Activated CD8-positive, alpha-beta memory T cell treated with anti-CD3 and anti-CD28 coated beads for 36 hours (primary cell): Measurements from ENCODE around the gene DUSP6. TPM values are rescaled to one million over a fixed set of nuclear protein-coding genes. Genes with fewer than 3 reads are reported as not detected.
"Not testable (repeated sequence)": the region's sequence is repeated elsewhere in the genome, so short reads cannot be mapped to it uniquely, and the experiment has no call there.

Experiments
- CTCF ChIA-PET: fragments of 350-600 bp; sonication (Branson Sonifier 250); formaldehyde crosslinking; loops from one replicate; lab custom pipeline; 2021; ENCODE audit warnings: antibody characterized with exemption; lab: Charles Lee
- POLR2A ChIA-PET: fragments of 350-600 bp; sonication (Branson Sonifier 250); formaldehyde crosslinking; loops from one replicate; lab custom pipeline; 2021; ENCODE audit warnings: antibody characterized with exemption; lab: Charles Lee
- total RNA-seq, 2 experiments: library from RNA; stranded (reverse); gene quantifications; one replicate each; pipeline ENCODE4 v1.2.3, GENCODE V29; 2021

The DUSP6 gene
- total RNA-seq, 2 experiments from 2014 or later, result 23.0 to 26.8 TPM

- POLR2A ChIA-PET, result no interaction called here
- CTCF ChIA-PET, result interaction anchor here (1.1 to 2.0 kb wide), 5 partner anchors 13 to 326 kb away, joined by 3 to 5 read pairs (median 3); no protein-coding TSS in a partner anchor
Measured at GRCh38 chr12:89345376-89345775, 6.9 kb downstream of the DUSP6 start.

GRCh38 chr12:89344862-89345202 is 7.5 kb downstream of the DUSP6 start:
- ChIA-PET CTCF (interaction anchor here (1.5 kb wide), 1 partner anchor 12 kb away, joined by 3 read pairs; no protein-coding TSS in a partner anchor), POLR2A (no interaction called here)

GRCh38 chr12:89344043-89344861 is 8.0 kb downstream of the DUSP6 start:
- POLR2A ChIA-PET, result no interaction called here
- CTCF ChIA-PET, result no interaction called here

GRCh38 chr12:89343127-89343526 is 9.2 kb downstream of the DUSP6 start:
- CTCF ChIA-PET, result no interaction called here
- POLR2A ChIA-PET, result no interaction called here

- ChIA-PET CTCF (no interaction called here), POLR2A (no interaction called here)
Measured at GRCh38 chr12:89340861-89341260, 11.4 kb downstream of the DUSP6 start.

DNA sequence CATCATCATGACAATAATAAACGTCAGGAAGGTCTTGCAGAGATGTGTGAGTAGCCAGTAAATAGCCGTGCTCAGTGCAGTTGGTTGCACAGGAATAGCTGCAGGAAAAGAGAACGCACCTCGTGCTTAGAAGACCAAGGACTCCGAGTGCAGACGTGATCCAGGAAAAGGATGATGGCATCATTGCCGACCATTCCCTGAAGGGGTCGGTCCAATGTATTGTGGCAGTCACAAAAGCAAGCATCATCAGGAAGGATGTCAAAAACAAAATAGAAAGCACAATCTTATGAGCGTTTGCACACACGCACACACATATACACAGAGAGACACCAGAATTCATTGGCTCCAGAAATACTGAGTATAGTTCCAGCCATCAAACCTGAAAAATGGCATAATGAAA is 12.8 kb downstream of the DUSP6 start:
- ChIA-PET POLR2A (no interaction called here), CTCF (no interaction called here)

- CTCF ChIA-PET, result interaction anchor here (0.8 kb wide), 1 partner anchor 10 kb away, joined by 3 read pairs; no protein-coding TSS in a partner anchor
- POLR2A ChIA-PET, result not testable (repeated sequence)
Measured at GRCh38 chr12:89337136-89337535, 15.2 kb downstream of the DUSP6 start.

DNA sequence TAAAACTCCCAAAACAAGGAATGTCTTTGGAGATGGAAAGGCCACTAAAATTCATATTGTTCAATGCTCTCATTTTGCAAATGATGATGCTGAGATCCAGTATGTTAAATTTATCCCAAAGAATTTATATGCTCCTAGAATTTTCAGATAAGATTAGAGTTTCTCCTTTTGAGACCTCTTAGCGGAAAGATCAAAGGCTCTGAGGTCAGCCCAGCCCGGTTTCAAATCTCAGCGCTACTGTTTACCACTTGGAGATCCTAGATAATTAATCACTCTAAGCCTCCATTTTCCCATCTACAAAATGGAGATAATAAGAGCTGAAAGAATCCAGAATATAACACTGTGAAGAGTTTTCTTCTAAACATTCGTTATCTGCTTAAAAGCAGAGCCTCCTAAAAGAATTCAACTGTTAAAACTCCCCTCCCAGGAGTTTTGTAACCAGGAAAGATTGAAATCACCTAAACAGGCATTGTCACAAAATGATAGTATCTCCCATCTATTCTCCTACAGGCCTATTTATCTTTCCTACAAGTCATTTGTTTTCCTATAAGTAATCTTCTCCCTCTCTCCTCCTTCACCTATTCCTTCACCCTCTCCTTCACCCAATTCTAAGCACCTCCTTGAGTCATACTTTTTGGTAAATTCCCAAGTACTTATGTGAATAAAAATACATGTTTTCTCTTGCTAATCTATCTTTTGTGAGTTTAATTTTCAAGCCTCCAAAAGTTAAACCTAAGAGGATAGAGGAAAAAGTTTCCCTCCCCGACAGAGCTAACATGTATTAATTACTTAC is 16.7 kb downstream of the DUSP6 start:
- CTCF ChIA-PET, result no interaction called here

GRCh38 chr12:89334548-89335169 is 17.6 kb downstream of the DUSP6 start:
- POLR2A ChIA-PET, result no interaction called here
- CTCF ChIA-PET, result no interaction called here

More for the DNA sequence above, 16.7 kb downstream of the DUSP6 start:
- POLR2A ChIA-PET, result no interaction called here

GRCh38 chr12:89333564-89334252 is 18.6 kb downstream of the DUSP6 start:
- POLR2A ChIA-PET, result no interaction called here

DNA sequence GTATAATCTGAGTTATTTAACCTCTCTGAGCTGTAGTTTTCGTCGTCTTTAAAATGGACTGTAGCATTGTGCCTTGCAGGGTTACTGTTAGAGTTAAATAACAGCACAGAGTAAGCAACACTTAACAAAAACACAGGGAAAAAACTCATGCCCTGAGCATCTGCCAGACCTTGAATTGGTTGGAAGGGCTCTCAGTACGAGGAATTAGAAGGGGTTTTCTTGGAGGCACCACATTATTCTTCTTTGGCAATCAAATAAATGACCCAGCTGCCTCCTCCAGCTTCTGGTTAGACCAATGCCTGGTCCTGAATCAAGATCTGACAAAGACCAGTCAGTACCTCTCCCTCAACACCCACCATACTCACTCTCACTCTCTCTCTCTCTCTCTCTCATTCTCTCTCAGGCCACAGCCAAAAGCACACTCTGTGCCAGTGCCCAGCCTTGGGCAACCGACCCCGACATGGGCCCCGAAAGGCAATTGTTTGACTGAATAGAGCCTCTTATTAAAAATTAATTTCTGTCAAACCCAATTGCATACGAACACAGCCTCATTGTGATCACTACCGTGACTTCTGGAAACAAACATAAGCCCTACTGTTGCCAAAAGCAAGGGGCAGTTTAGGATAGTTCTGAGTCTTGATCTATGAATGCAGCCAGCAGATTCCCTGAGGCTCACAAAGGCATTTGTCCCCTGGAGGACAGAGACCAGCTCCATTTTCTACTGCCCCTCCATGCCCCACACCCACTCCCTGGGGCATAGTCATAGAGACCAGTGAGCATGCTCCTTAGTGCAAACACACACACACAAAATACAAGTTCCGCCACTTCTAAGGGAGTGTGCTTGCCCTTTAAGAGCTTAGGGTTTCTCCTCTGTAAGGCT is 23.9 kb downstream of the DUSP6 start:
- POLR2A ChIA-PET, result no interaction called here
- CTCF ChIA-PET, result no interaction called here

More at GRCh38 chr12:89333564-89334252, 18.6 kb downstream of the DUSP6 start:
- CTCF ChIA-PET, result no interaction called here

DNA sequence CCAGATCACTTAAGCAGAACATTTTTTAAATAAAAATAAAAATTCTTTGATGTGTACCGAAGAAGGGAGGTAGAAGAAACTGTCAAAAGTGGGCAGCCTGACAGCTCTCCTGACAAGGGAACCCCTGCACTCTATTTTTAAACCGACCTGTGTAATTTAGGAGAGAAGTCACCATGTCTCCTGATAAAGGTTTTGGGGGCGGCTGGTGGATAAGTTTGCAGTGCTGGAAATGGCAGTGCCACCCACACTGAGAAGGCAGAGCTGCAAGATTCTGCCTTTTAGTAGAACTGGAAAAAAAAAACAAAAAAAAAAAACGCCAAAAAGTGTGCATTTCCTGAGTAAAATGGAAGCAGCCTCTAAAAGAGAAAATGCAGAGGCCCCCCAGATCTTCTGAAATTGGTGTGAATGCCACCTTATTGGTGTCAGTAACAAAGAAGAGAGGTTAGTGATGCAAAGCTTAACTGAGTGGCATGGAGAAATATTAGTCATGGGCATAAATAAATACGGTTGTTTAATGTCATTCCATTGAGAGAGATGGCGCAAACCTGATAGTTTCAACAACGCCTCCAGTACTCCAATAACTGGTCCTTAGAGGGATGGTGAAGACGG is 24.7 kb downstream of the DUSP6 start:
- ChIA-PET POLR2A (no interaction called here), CTCF (no interaction called here)

DNA sequence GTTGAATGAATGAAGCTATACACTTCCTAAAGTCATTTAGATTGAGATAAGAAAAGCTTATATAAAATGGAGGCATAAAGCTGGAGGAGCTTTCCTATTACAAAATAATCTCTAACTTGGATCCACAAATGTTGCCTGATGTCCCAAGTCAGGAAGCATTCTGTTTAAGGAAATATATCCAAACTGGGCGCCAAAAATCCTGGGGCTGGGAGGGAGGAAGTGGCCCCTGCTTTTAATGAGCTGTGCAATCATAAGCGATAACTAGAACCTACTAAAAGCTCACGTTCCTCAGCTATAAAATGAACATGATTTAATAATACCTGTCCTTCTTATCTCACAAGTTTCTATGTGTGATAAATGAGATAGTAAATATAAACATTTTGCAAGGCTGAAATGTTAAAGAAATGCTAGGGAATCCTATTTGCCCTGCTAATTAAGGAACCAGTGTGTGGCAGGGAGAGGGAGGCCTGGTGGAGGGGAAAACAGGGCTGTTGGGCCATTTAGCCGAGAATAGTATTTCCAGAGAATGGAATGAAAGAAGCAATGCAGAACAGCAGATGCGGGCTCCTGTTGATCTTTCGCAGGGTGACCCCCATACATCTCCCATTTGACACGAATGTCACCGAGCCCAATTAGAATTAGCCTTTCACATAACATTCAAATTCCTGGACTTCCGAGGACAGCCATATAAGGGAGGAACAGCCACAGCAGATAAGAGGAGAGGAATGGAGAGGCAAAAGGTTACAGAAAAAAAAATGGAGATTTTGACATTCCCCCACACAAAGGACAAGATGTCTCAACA is 25.9 kb downstream of the DUSP6 start:
- ChIA-PET POLR2A (no interaction called here), CTCF (no interaction called here)

- ChIA-PET CTCF (no interaction called here), POLR2A (no interaction called here)
Measured at GRCh38 chr12:89325495-89325894, 26.8 kb downstream of the DUSP6 start.

DNA sequence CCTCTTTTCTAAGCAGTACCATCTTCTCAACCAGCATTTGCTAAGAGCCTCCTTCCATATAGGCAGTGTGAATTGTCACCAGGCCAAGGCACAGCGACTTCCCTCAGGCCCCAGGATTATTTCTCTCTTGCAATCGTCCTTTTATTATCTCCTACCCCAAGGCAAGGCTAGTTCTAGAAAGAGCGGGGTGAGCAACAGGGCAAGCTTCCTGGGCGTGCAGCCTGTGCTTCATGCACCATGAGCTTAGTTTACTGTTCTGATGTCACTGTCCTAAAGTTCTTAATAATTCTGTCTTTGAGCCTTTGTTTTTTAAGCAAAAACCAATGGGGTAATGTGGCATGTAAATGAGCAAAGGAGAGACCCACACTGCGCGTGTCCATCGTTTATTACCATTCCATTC is 27.9 kb downstream of the DUSP6 start:
- ChIA-PET CTCF (no interaction called here), POLR2A (no interaction called here)

DNA sequence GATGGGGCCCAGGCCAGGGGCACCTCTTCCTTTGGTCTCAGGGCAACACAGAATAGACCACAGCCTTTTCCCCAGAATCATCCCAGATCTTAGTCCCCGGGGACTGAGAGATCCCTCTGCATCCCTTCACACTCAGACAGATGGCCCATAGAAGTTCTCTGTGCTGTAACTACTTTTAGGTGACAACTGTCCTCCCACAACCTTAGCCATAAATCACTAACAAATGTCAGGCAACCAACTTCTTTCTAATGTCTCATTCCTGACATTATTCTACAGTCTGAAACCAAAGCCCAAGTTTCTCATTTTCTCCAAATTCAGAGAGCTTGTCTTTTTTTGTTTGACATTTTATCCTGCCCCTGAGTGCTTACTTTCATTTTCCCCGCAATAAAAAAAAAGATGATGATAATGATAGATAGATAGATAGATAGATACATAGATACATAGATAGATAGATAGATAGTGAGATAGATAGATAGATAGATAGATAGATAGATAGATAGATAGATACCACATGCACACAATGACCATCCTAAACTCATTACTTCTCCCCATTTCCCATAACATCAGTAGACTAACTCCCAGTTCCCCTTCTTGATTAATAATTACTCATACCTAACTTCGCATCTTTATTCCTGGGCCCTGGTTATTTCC is 28.6 kb downstream of the DUSP6 start:
- POLR2A ChIA-PET, result no interaction called here
- CTCF ChIA-PET, result no interaction called here

DNA sequence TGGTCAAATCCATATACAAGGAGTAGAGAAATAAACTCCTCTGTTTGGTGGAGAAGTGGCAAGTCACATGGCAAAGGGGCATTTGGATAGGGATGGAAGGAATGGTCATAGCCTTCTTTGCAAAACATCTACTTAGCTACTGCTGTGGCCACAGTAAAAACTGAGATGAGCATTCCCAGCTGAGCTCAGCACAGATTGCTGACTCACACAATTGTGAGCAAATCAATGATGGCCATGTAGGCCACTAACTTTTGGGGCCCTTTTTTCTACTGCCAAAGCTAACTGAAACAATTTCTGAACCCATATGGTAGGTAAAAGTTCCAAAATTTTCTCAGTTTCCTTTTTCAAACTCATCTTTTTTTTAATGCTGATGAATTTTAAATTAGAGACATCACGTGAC is 31.6 kb downstream of the DUSP6 start:
- ChIA-PET CTCF (no interaction called here), POLR2A (no interaction called here)
